AG04449 (cell line): ENCODE data around the gene CEP152.

Experiments
- CTCF ChIA-PET: fragments of 350-600 bp; formaldehyde crosslinking; extraction: SDS; loops from one replicate; lab custom pipeline; 2021; ENCODE audit warnings: antibody characterized with exemption; lab: Yijun Ruan, JAX
- POLR2A ChIA-PET: fragments of 400-600, 350-600 bp; formaldehyde crosslinking; extraction: SDS; loops from one replicate; lab custom pipeline; 2020; ENCODE audit warnings: antibody characterized with exemption, inconsistent platforms; lab: Yijun Ruan, JAX
- DNase-seq: peaks from one replicate; pipeline ENCODE4 v3.0.0-alpha.2; 2010; ENCODE audit warnings: low read depth, low spot score
- H3K4me3 ChIP-seq: 2 replicates; pipeline ENCODE4 v1.5.1; 2011; ENCODE audit warnings: low read depth, mild to moderate bottlenecking, control low read depth, low read length
- CTCF ChIP-seq: IDR thresholded peaks from one replicate; pipeline ENCODE4 v1.5.1; 2011; ENCODE audit warnings: mild to moderate bottlenecking, moderate library complexity, low read length, control low read depth, inconsistent platforms; ENCODE audit not compliant: insufficient read depth; ENCODE audit errors: missing control alignments

CEP152 gene

DNA sequence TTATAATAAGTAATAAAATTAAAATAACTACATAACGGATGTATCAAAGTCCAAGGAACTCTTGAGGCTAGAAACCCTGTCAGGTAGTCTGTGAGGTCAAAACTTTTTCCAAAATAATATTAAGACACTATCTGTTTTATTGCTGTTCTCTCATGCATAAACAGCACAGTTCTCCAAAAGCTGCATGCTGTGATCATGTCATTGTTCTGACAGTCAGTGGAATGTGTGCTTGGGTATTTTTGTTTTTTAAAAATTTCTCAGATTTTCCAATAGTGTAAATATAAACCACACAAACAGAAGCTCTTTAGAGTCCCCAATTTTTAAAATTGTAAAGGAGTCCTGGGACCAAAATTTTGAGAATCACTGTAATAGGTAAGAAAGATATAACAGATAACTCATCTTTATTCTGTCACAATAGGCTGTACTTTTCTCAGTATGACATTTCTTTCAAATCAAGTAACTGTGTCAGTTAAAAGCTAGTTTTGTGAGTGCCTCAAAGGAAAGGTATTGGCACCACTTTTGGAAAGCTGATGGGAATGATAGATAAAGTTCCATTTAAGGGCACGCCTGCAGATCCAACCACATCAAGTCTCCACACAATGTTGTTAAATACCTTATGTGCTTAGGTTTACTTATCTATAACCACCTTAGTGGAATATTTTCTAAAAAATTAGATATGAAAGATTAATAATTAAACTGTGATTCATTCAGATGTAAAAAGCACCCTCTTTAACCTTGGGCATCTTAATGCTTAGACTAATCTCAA is 49.3 kb downstream of the CEP152 start:
- POLR2A ChIA-PET: no interaction called here
- CTCF ChIA-PET: no interaction called here
- no peak overlapping the region for H3K4me3 ChIP-seq
- DNase-seq: no peak
- no peak for TF ChIP-seq CTCF

DNA sequence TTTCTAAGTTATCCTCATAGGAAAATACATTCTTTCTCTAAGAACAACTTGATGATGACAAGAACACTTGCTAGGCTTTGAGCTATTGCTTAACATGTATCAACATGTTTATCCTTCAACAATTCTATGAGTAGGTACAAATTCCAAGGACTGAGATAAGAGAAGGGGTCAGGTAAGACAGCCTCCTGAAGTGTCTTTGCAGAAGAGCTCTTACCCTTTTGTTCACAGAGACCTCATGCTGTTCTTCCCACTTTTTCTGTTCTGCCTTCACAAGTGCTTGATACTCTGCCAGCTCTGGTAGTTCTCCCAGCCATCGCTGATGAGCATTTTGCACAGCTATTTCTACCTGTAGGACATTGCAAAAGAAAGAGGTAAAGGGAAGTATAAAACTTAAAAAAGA is 50.9 kb downstream of the CEP152 start:
- TF ChIP-seq CTCF: no peak
- DNase-seq: no peak
- POLR2A ChIA-PET: no interaction called here
- no peak overlapping the region for H3K4me3 ChIP-seq
- CTCF ChIA-PET: interaction anchor here (1.6 kb wide), 1 partner anchor 41 kb away, joined by 7 read pairs; no protein-coding TSS in a partner anchor

GRCh38 chr15:48757661-48758060 is 53.2 kb downstream of the CEP152 start:
- no peak overlapping the region for H3K4me3 ChIP-seq
- ChIA-PET POLR2A (no interaction called here), CTCF (no interaction called here)
- no peak for DNase-seq
- TF ChIP-seq CTCF: no peak

DNA sequence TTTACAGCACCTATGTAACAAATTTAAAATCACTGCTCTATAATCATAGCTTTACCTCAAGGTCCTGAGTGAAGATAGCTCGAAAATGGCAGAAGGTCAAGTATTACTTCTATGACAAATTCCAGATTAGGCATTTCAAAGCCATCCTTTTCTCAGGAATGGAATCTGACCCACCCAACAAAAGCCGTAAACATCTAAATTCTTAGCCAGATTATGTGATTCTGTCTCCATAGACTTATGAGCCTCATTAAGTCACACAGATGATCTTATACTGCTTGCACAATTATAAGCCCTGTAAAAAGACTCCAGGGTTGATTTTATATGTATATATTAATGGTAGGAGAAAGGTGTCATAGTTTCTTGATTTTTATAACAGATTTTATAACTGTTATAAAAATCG is 56.9 kb downstream of the CEP152 start:
- CTCF ChIA-PET: no interaction called here
- no peak for TF ChIP-seq CTCF
- POLR2A ChIA-PET: interaction anchor here (0.8 kb wide), 1 partner anchor 108 kb away, joined by 3 read pairs; the partner anchor contains the start of gene FBN1
- DNase-seq: no peak
- no peak overlapping the region for H3K4me3 ChIP-seq

GRCh38 chr15:48751595-48751994 is 59.3 kb downstream of the CEP152 start:
- DNase-seq: no peak
- CTCF ChIA-PET: interaction anchor here (1.2 kb wide), 1 partner anchor 50 kb away, joined by 3 read pairs; no protein-coding TSS in a partner anchor
- no peak overlapping the region for H3K4me3 ChIP-seq
- POLR2A ChIA-PET: no interaction called here
- no peak for TF ChIP-seq CTCF

DNA sequence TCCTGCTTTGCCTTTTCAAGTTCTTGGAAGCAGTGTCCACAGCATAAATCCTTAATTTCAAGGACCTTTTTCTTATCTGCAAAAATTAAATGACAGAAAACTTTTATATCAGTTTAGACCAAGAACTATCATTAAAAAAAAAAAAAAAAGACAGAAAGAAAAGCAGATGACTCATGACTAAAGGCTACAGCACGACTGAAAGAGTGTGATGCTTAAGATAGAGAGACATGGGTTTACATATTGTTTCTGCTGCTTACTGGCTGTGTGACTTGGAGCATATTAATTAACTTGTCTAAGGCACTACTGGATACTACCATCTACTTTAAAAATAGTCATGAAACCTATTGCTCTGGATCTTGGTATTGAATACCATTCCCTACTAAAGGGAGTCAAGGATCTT is 62.3 kb downstream of the CEP152 start:
- CTCF ChIA-PET: interaction anchor here (1.6 kb wide), 1 partner anchor 55 kb away, joined by 4 read pairs; no protein-coding TSS in a partner anchor
- H3K4me3 ChIP-seq: no peak overlapping the region
- TF ChIP-seq CTCF: no peak
- DNase-seq: no peak
- POLR2A ChIA-PET: interaction anchor here (0.8 to 1.0 kb wide), 2 partner anchors 103 to 116 kb away, joined by 4 to 5 read pairs; partner anchors contain the start of gene FBN1
